Lung (tissue), 12 donors: Measurements from ENCODE around the gene GPT2. TPM values are rescaled to one million over a fixed set of nuclear protein-coding genes. Genes with fewer than 3 reads are reported as not detected.

Source experiments
- ATAC-seq: fragments of 200-7000 bp; cut with Tn5 transposase; one replicate; pipeline ENCODE4 v1.9.1; 2020; ENCODE audit warnings: moderate number of reproducible peaks; ENCODE audit not compliant: insufficient read depth, low FRiP score
- DNase-seq, 3 donors: peaks; one replicate each; pipeline ENCODE4 v3.0.0-alpha.2; 2013 to 2017
- H3K27ac ChIP-seq, 2 donors: one replicate each; pipeline ENCODE4 v1.5.1; 2013; ENCODE audit warnings: mild to moderate bottlenecking in 2 of 2, moderate library complexity in 2 of 2, control low read depth in 1 of 2, inconsistent platforms in 1 of 2, low read depth in 1 of 2, low read length in 1 of 2
- H3K27me3 ChIP-seq, 3 donors: one replicate each; pipeline ENCODE4 v1.5.1; 2013; ENCODE audit warnings: low read length in 2 of 3; ENCODE audit not compliant: control insufficient read depth in 3 of 3, insufficient read depth in 3 of 3
- H3K36me3 ChIP-seq, 4 donors: one replicate each; pipeline ENCODE4 v1.5.1; 2013; ENCODE audit warnings: low read length in 4 of 4, mild to moderate bottlenecking in 1 of 4, moderate library complexity in 1 of 4; ENCODE audit not compliant: control insufficient read depth in 4 of 4, insufficient read depth in 4 of 4
- H3K4me1 ChIP-seq, 5 donors: one replicate each; pipeline ENCODE4 v1.5.1; 2013; ENCODE audit warnings: low read length in 5 of 5, mild to moderate bottlenecking in 2 of 5, moderate library complexity in 1 of 5; ENCODE audit not compliant: control insufficient read depth in 5 of 5, insufficient read depth in 5 of 5
- H3K4me3 ChIP-seq: one replicate; pipeline ENCODE4 v1.5.1; 2013; ENCODE audit warnings: mild to moderate bottlenecking, control low read depth, moderate library complexity
- H3K9ac ChIP-seq, 2 donors: one replicate each; pipeline ENCODE4 v1.5.1; 2013; ENCODE audit warnings: low read length in 2 of 2, control low read depth in 1 of 2; ENCODE audit not compliant: insufficient read depth in 1 of 2
- H3K9me3 ChIP-seq, 4 donors: one replicate each; pipeline ENCODE4 v1.5.1; 2013; ENCODE audit warnings: low read length in 3 of 4, mild to moderate bottlenecking in 1 of 4, moderate library complexity in 1 of 4; ENCODE audit not compliant: control insufficient read depth in 4 of 4, insufficient read depth in 3 of 4
- CTCF ChIP-seq: IDR thresholded peaks from 2 replicates; pipeline ENCODE4 v1.5.1; 2012; ENCODE audit warnings: mild to moderate bottlenecking; ENCODE audit errors: control extremely low read depth, extremely low read depth
- WGBS, 2 donors: extraction: QIAGEN DNeasy Blood & Tissue Kit; methylation state at CpG; one replicate each; pipeline ENCODE4 v1.1.7; 2013; 5-methylcytosine and 5-hydroxymethylcytosine counted together
- polyA plus RNA-seq, 2 donors: library from polyadenylated mRNA; stranded (reverse); fragments of 200-250 nt; gene quantifications; one replicate each; pipeline ENCODE4 v1.2.1, GENCODE V29; 2013
- total RNA-seq, 2 donors: library from RNA; depleted of rRNA in 1 of 2; stranded (reverse); fragments of >200 nt in 1 of 2; gene quantifications; one replicate each; pipeline ENCODE4 v1.2.1, GENCODE V29; 2014 to 2021
- donor health status: control.
- donor health status: control.
- donor health status: Bipolar disorder and iron deficiency.
- donor health status: healthy.
- donor health status: DM: yes; HTN: yes; CAD: no.

GPT2 gene
- total and polyA plus RNA-seq, 4 donors, result 4.3 to 13.3 (median 6.5) TPM

GRCh38 chr16:46897471-46897870, 13.3 kb downstream of the GPT2 start:
- H3K4me1 ChIP-seq, result peaks cover 3 to 22% (median 13%) of the 10 kb centered on the region in 5 donors

GRCh38 chr16:46898006-46898405, 13.8 kb downstream of the GPT2 start:
- ATAC-seq, result no peak
- Histone ChIP-seq H3K9me3 (peaks cover 0 to 3% (median 0%) of the 10 kb centered on the region in 4 donors), H3K4me3 (no peak overlapping the region), H3K27ac (no peak overlapping the region), H3K4me1 (peaks cover 3 to 22% (median 13%) of the 10 kb centered on the region in 5 donors), H3K9ac (no peak overlapping the region), H3K27me3 (no peaks in the 10 kb centered on the region), H3K36me3 (peaks cover 0 to 5% (median 1%) of the 10 kb centered on the region in 4 donors)
- 88 to 89% methylated on average over 13 of the region's 13 CpGs for WGBS, 2 donors
- no peak for DNase-seq
- TF ChIP-seq CTCF, result no peak

More at GRCh38 chr16:46897471-46897870, 13.3 kb downstream of the GPT2 start:
- DNase-seq (no peak), ATAC-seq (no peak)
- Histone ChIP-seq H3K9ac (no peak overlapping the region), H3K4me3 (no peak overlapping the region), H3K27ac (no peak overlapping the region), H3K27me3 (no peaks in the 10 kb centered on the region), H3K36me3 (peaks cover 0 to 5% (median 1%) of the 10 kb centered on the region in 4 donors), H3K9me3 (peaks cover 0 to 3% (median 0%) of the 10 kb centered on the region in 4 donors)
- no peak for TF ChIP-seq CTCF
- WGBS, 2 donors, result 92 to 93% methylated on average over 10 of the region's 10 CpGs

- peaks cover 3 to 12% (median 9%) of the 10 kb centered on the region in 5 donors for H3K4me1 ChIP-seq
- 91 to 92% methylated on average over 9 of the region's 9 CpGs for WGBS, 2 donors
- H3K9me3 ChIP-seq, result peaks cover 0 to 3% (median 0%) of the 10 kb centered on the region in 4 donors
- ATAC-seq, result no peak
- no peaks in the 10 kb centered on the region for H3K27me3 ChIP-seq
- no peak for DNase-seq
- no peak overlapping the region for H3K9ac ChIP-seq
- TF ChIP-seq CTCF, result no peak
- peaks cover 0 to 5% (median 1%) of the 10 kb centered on the region in 4 donors for H3K36me3 ChIP-seq
- no peak overlapping the region for H3K4me3 ChIP-seq
- no peak overlapping the region for H3K27ac ChIP-seq
Observed at GRCh38 chr16:46899443-46900143, 15.4 kb downstream of the GPT2 start.
